GM18508 (cell line): ENCODE data around the gene BBS9.

ENCODE experiments used
- ATAC-seq: cut with Tn5 transposase; IDR thresholded peaks from one replicate; pipeline ENCODE4 v1.9.1; 2021; ENCODE audit warnings: moderate number of reproducible peaks; ENCODE audit not compliant: insufficient read depth, unreplicated experiment

BBS9 gene

GRCh38 chr7:33420311-33420940 lies 291.1 kb downstream of the BBS9 start:
- no peak for ATAC-seq

GRCh38 chr7:33421429-33421828 lies 292.1 kb downstream of the BBS9 start:
- no peak for ATAC-seq

GRCh38 chr7:33422141-33422540 lies 292.8 kb downstream of the BBS9 start:
- ATAC-seq: no peak

- ATAC-seq: peak; percentile 18
These were observed 293.7 kb downstream of the BBS9 start for GRCh38 chr7:33422825-33423645.

GRCh38 chr7:33423646-33424020 lies 294.3 kb downstream of the BBS9 start:
- ATAC-seq: peak; percentile 94

GRCh38 chr7:33425395-33425794 lies 296.0 kb downstream of the BBS9 start:
- ATAC-seq: no peak

- ATAC-seq: no peak
These were observed 296.7 kb downstream of the BBS9 start for GRCh38 chr7:33425929-33426678.

DNA sequence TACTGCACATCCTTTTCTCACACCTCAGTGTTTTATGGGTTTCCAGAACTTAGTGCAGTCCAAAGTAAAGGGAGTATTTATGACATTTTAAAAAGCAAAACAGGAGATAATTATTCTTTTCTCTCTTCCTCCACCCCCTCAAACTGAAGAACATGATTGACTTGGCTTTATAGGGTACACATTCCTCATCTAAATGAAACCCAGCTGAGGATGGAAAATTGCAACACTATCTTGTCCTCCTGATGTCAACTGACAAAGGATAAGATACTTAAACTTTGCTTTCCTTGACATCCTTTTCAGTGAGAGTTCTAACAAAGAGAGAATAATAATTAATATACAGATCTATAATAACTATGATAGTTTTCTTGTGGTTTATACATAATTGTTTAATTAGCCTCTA lies 299.1 kb downstream of the BBS9 start:
- ATAC-seq: no peak

- no peak for ATAC-seq
These were observed 302.2 kb downstream of the BBS9 start for GRCh38 chr7:33431543-33431942.

- ATAC-seq: no peak
These were observed 303.5 kb downstream of the BBS9 start for GRCh38 chr7:33432821-33433220.

- ATAC-seq: no peak
These were observed 304.0 kb downstream of the BBS9 start for GRCh38 chr7:33433357-33433756.

DNA sequence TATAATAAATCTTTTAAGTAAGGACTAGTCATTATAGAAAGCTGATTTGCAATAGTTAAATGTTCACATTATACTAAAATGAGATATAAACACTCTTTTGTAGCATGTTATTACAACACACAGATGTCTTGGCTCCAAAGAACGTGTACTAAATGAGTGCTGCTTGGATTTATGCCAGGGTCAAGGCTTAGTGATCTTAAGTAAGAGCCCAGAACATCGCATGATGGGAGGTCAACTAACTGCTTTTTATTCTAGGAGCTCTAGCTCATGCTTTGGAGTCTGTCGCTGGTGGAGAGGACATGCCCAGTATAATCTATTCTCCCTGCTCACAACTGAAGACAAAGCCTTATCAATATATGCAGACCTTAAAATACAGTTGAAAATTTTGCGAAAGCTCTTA lies 315.1 kb downstream of the BBS9 start:
- ATAC-seq: no peak

DNA sequence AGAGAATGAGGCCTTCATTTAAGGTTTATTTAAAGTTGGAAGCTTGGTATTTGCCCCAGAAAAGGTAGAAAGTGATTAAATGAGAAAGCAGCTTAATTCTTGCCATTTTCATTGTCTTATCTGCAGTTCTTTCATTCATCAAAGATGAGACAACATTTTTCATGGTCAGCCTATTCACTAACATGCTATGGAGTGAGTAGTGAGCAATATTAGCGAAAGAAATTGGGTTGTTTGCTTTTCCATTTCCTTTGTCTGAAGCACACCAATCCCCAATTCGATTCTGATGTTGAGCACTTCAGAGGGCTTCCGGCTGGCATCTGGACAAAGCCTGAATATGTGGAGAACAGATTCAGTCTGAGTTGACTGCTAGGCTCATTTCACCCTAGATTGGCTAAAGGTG lies 317.2 kb downstream of the BBS9 start:
- no peak for ATAC-seq

DNA sequence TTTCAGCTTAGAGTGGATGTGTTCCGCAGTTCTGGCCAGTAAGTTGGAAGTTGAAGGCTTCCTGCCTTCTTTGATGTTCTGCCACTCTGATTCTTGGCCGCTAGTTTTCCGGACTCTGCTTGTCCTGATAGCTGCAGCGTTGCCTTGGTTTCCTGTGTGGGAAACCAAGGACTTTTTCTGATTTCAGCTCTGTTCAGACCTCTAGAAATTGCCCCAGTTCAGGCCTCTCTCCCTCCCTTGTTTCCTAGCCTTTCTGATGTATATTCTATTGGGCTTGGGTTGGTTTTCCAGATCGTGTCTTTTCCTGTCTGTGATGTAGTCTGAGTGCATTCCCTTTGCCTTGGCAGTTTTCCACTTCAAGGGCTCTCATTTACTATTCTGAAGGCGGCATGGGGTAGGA lies 318.7 kb downstream of the BBS9 start:
- ATAC-seq: no peak

GRCh38 chr7:33449847-33450246 lies 320.5 kb downstream of the BBS9 start:
- ATAC-seq: no peak

DNA sequence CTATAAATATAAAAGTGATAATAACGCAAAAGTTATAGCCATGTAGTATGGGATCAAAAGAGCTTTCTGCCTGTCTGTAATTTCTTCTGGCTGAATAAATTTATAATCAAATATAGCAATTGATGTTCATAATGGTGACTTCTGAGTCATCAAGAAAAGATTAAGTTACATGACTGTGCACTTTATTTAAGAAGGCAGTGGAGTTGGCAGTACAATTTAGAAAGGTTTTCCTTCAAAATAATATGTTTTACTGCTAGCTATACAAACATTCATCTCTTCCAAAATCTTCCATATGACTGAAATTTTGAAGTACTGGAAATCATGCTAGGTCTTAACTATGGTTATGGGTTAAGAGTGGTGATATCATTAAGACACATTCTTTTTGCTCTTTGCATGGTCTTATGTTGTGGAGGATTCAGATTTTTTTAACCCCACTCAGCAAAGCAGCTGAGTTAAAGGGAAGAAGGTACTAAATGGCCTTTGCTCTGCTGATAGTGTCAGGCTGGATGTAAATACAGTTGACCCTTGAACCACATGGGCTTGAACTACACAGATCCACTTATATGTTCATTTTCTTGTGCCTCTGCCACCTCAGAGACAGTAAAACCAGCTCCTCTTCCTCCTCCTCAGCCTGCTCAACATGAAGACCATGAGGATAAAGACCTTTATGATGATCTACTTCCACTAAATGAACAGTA lies 323.6 kb downstream of the BBS9 start:
- no peak for ATAC-seq

- ATAC-seq: no peak
These were observed 327.7 kb downstream of the BBS9 start for GRCh38 chr7:33457039-33457438.

DNA sequence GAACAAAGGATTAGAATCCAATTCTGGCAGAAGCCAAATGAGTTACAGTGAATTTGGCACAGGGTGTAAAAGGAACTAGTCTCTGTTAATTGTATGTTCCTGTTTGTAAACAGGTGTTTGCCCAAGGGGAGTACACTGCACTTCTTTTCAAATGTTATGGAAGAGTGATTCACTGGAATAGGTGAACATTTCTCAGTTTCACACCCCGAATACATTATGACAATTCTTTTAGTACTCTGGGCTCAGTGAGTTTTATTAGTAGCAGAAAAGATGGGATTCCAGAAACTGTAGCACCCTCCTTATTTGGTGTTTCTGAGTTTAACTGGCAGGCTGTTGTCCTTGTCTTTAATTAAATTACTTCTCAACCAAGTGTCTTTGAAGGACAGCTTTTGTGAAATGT lies 329.2 kb downstream of the BBS9 start:
- ATAC-seq: no peak

DNA sequence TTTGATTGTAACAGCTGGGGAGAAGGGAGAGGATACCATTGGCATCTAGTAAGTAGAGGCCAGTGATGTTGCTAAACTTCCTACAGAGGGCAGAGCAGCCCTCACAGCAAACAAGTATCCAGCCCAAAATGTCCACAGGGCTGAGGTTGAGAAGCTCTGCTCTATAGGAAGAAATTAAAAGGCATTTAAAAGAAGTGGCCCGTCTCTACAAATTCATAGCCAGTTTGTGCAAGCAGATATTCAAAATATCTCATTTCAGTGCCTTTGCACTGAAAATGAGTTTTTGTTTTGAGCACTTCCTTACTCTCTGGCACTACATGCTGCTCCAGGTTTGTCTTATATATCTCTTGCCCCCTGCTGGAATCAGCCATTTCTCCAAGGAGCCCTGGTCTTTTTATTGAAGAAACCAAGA lies 330.0 kb downstream of the BBS9 start:
- ATAC-seq: no peak

GRCh38 chr7:33463131-33463530 lies 333.8 kb downstream of the BBS9 start:
- no peak for ATAC-seq

- no peak for ATAC-seq
These were observed 336.8 kb downstream of the BBS9 start for GRCh38 chr7:33466203-33466602.
